ENCODE data around the gene CRAT. TPM values are rescaled to one million over a fixed set of nuclear protein-coding genes. Genes with fewer than 3 reads are reported as not detected.

Gene CRAT
- total RNA-seq, 4 donors from 2014 or later: 25.3 to 61.5 (median 44.9) TPM

- intact Hi-C loops (cut with DNase I): no loop called here
- DNase-seq: no peak
- Histone ChIP-seq H3K9me3 (no peaks in the 10 kb centered on the region), H3K27me3 (no peaks in the 10 kb centered on the region), H3K4me3 (no peak overlapping the region), H3K27ac (no peak overlapping the region), H3K36me3 (peaks cover 0 to 65% (median 6%) of the 10 kb centered on the region in 3 donors), H3K4me1 (peaks cover 10 to 21% (median 11%) of the 10 kb centered on the region in 3 donors)
- 85 to 100% methylated on average over 3 to 4 of the region's 13 CpGs for WGBS, 2 donors
- no peak for TF ChIP-seq POLR2A (IDR thresholded peaks at IDR 0.05)
- TF ChIP-seq, protein P1, sequence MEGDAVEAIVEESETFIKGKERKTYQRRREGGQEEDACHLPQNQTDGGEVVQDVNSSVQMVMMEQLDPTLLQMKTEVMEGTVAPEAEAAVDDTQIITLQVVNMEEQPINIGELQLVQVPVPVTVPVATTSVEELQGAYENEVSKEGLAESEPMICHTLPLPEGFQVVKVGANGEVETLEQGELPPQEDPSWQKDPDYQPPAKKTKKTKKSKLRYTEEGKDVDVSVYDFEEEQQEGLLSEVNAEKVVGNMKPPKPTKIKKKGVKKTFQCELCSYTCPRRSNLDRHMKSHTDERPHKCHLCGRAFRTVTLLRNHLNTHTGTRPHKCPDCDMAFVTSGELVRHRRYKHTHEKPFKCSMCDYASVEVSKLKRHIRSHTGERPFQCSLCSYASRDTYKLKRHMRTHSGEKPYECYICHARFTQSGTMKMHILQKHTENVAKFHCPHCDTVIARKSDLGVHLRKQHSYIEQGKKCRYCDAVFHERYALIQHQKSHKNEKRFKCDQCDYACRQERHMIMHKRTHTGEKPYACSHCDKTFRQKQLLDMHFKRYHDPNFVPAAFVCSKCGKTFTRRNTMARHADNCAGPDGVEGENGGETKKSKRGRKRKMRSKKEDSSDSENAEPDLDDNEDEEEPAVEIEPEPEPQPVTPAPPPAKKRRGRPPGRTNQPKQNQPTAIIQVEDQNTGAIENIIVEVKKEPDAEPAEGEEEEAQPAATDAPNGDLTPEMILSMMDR (IDR thresholded peaks at IDR 0.05): no peak
Observed at GRCh38 chr9:129102095-129102525, 8.5 kb downstream of the CRAT start.

DNA sequence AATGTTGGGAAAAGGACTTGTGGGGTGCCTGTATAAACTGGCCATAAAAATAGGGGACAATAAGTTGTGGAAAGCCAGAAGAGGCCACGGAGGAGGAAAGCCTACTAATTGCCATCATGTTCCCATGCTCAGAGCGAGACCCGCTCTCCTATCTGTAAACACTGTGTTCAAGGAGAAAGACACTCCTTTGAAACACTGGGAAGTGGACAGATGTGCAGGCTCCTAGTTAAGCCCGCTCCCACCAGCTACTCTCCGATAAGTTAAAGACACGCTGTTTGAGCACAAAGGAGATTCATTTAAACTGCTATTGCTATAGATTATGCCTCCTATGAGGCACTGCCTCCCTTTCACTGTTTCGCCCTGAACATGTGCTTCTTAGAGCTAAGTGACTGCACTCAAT, 9.3 kb downstream of the CRAT start:
- 92 to 95% methylated on average over 7 of the region's 7 CpGs for WGBS, 2 donors
- intact Hi-C loops (cut with DNase I): no loop called here
- Histone ChIP-seq H3K27me3 (no peaks in the 10 kb centered on the region), H3K9me3 (no peaks in the 10 kb centered on the region), H3K4me1 (peaks cover 10 to 21% (median 11%) of the 10 kb centered on the region in 3 donors), H3K27ac (no peak overlapping the region), H3K36me3 (peaks cover 0 to 66% (median 6%) of the 10 kb centered on the region in 3 donors), H3K4me3 (no peak overlapping the region)
- TF ChIP-seq, protein P1 (IDR thresholded peaks at IDR 0.05): no peak
- TF ChIP-seq POLR2A (IDR thresholded peaks at IDR 0.05): no peak
- no peak for DNase-seq

GRCh38 chr9:129100383-129101169, 10.0 kb downstream of the CRAT start:
- DNase-seq: no peak
- H3K4me3 ChIP-seq: no peak overlapping the region
- intact Hi-C loops (cut with DNase I): no loop called here
- H3K36me3 ChIP-seq: peaks cover under 1 to 66% (median 6%) of the 10 kb centered on the region in 3 donors
- 65 to 81% methylated on average over 8 to 15 of the region's 28 CpGs for WGBS, 2 donors
- no peaks in the 10 kb centered on the region for H3K27me3 ChIP-seq
- TF ChIP-seq POLR2A (IDR thresholded peaks at IDR 0.05): no peak
- TF ChIP-seq, protein P1 (IDR thresholded peaks at IDR 0.05): no peak
- peaks cover 10 to 21% (median 11%) of the 10 kb centered on the region in 3 donors for H3K4me1 ChIP-seq
- H3K27ac ChIP-seq: no peak overlapping the region
- H3K9me3 ChIP-seq: no peaks in the 10 kb centered on the region

- H3K9me3 ChIP-seq: no peaks in the 10 kb centered on the region
- WGBS, 2 donors: 94 to 95% methylated on average over 3 to 8 of the region's 11 CpGs
- H3K4me3 ChIP-seq: no peak overlapping the region
- H3K36me3 ChIP-seq: peaks cover 6 to 74% (median 8%) of the 10 kb centered on the region in 3 donors
- intact Hi-C loops (cut with DNase I): no loop called here
- H3K4me1 ChIP-seq: peaks cover 3 to 13% (median 8%) of the 10 kb centered on the region in 3 donors
- TF ChIP-seq, protein P1 (IDR thresholded peaks at IDR 0.05): no peak
- no peak for TF ChIP-seq POLR2A (IDR thresholded peaks at IDR 0.05)
- DNase-seq: no peak
- H3K27ac ChIP-seq: no peak overlapping the region
- no peaks in the 10 kb centered on the region for H3K27me3 ChIP-seq
Observed at GRCh38 chr9:129098328-129098727, 12.3 kb downstream of the CRAT start.

GRCh38 chr9:129097671-129098306, 12.8 kb downstream of the CRAT start:
- peaks cover 0 to 13% (median 6%) of the 10 kb centered on the region in 3 donors for H3K4me1 ChIP-seq
- no peak overlapping the region for H3K27ac ChIP-seq
- H3K9me3 ChIP-seq: no peaks in the 10 kb centered on the region
- H3K36me3 ChIP-seq: peaks cover 6 to 74% (median 8%) of the 10 kb centered on the region in 3 donors
- TF ChIP-seq POLR2A (IDR thresholded peaks at IDR 0.05): no peak
- TF ChIP-seq, protein P1 (IDR thresholded peaks at IDR 0.05): no peak
- 80 to 93% methylated on average over 3 to 8 of the region's 16 CpGs for WGBS, 2 donors
- no peaks in the 10 kb centered on the region for H3K27me3 ChIP-seq
- DNase-seq: no peak
- no peak overlapping the region for H3K4me3 ChIP-seq
- intact Hi-C loops (cut with DNase I): no loop called here
